Endothelial cell of umbilical vein (primary cell): ENCODE results near the gene GNB1L. TPM values are rescaled to one million over a fixed set of nuclear protein-coding genes. Genes with fewer than 3 reads are reported as not detected.

Experiments
- BruUV-seq: library from RNA; stranded (reverse); fragments of 400-500 nt; replicated peaks from 2 replicates; lab custom pipeline; 2021; lab: Mats Ljungman, UMichigan
- CTCF ChIA-PET: fragments of 300-600, 350-600 bp; sonication (Branson Sonifier 250); formaldehyde crosslinking; loops from one replicate; lab custom pipeline; 2021; ENCODE audit warnings: antibody characterized with exemption, inconsistent platforms; lab: Charles Lee
- POLR2A ChIA-PET: fragments of 300-600, 350-600 bp; sonication (Branson Sonifier 250); formaldehyde crosslinking; loops from one replicate; lab custom pipeline; 2021; ENCODE audit warnings: antibody characterized with exemption, inconsistent platforms; lab: Charles Lee
- DNase-seq: peaks from one replicate; pipeline ENCODE4 v3.0.0-alpha.2; 2011; ENCODE audit warnings: low read depth, low spot score
- FAIRE-seq: peaks from 2 replicates; lab custom pipeline; 2011; peaks lifted over from hg19 to GRCh38; lab: Jason Lieb, UNC
- H2AFZ ChIP-seq: 2 replicates; pipeline ENCODE4 v1.6.0; 2012; ENCODE audit warnings: low read depth, low read length, control low read depth, inconsistent platforms
- H3K27ac ChIP-seq: 2 replicates; pipeline ENCODE4 v1.5.1; 2011; ENCODE audit warnings: low read depth, mild to moderate bottlenecking, control low read depth, low read length, moderate library complexity; ENCODE audit not compliant: insufficient read depth
- H3K27me3 ChIP-seq, 2 experiments: 2 replicates each; pipeline versions ENCODE4 v1.6.0 to v1.6.1; 2011; ENCODE audit warnings: low read length in 2 of 2, mixed read lengths in 1 of 2; ENCODE audit not compliant: control insufficient read depth in 2 of 2, insufficient read depth in 2 of 2
- H3K36me3 ChIP-seq, 2 experiments: 2 replicates in 1 of 2; 3 replicates in 1 of 2; pipeline ENCODE4 v1.5.1; 2011; ENCODE audit warnings: low read length in 2 of 2, mild to moderate bottlenecking in 1 of 2, moderate library complexity in 1 of 2; ENCODE audit not compliant: control insufficient read depth in 2 of 2, insufficient read depth in 2 of 2; ENCODE audit errors: extremely low read depth in 1 of 2
- H3K4me1 ChIP-seq: 3 replicates; pipeline ENCODE4 v1.5.1; 2011; ENCODE audit warnings: mild to moderate bottlenecking, low read length; ENCODE audit not compliant: control insufficient read depth, insufficient read depth; ENCODE audit errors: extremely low read depth
- H3K4me2 ChIP-seq: 2 replicates; pipeline ENCODE4 v1.6.1; 2011; ENCODE audit warnings: low read length, control low read depth, mixed read lengths; ENCODE audit not compliant: insufficient read depth
- H3K4me3 ChIP-seq, 3 experiments: fragments of 200-600 bp in 1 of 3; sonication (generic), shearing (Covaris generic) in 1 of 3; replicated peaks in 1 of 3; 2 replicates each; pipeline ENCODE4 v1.5.1; 2011 to 2016; ENCODE audit warnings: control low read depth in 3 of 3, low read length in 3 of 3, mild to moderate bottlenecking in 2 of 3, inconsistent platforms in 1 of 3, low read depth in 1 of 3, moderate library complexity in 1 of 3; ENCODE audit not compliant: insufficient read depth in 1 of 3
- H3K79me2 ChIP-seq: 2 replicates; pipeline ENCODE4 v1.6.0; 2012; ENCODE audit warnings: low read length, inconsistent platforms; ENCODE audit not compliant: control insufficient read depth, insufficient read depth
- H3K9ac ChIP-seq: replicated peaks from 2 replicates; pipeline ENCODE3; 2011; ENCODE audit warnings: low read length, control low read depth; ENCODE audit not compliant: insufficient read depth; ENCODE audit errors: extremely low read depth
- H3K9me1 ChIP-seq: replicated peaks from 3 replicates; pipeline ENCODE4 v1.6.0; 2011; ENCODE audit warnings: mild to moderate bottlenecking, low read length; ENCODE audit not compliant: control insufficient read depth, insufficient read depth; ENCODE audit errors: extremely low read depth
- H3K9me3 ChIP-seq: replicated peaks from 2 replicates; pipeline ENCODE4 v1.5.1; 2012; ENCODE audit warnings: low read length, inconsistent platforms; ENCODE audit not compliant: control insufficient read depth, insufficient read depth
- H4K20me1 ChIP-seq: replicated peaks from 2 replicates; pipeline ENCODE3; 2011; ENCODE audit warnings: mild to moderate bottlenecking, low read length; ENCODE audit not compliant: control insufficient read depth, insufficient read depth; ENCODE audit errors: extremely low read depth
- CTCF ChIP-seq, 2 donors: IDR thresholded peaks; 1 replicate in 1 of 2; 2 replicates in 1 of 2; pipeline ENCODE4 v1.5.1; 2011; ENCODE audit warnings: low read length in 2 of 2, mild to moderate bottlenecking in 2 of 2, moderate library complexity in 2 of 2, control low read depth in 1 of 2, inconsistent platforms in 1 of 2, low read depth in 1 of 2; ENCODE audit not compliant: insufficient read depth in 1 of 2; ENCODE audit errors: extremely low read depth in 1 of 2
- EZH2 ChIP-seq: IDR thresholded peaks from 2 replicates; pipeline ENCODE4 v1.6.1; 2012; ENCODE audit warnings: borderline replicate concordance, low read depth, mild to moderate bottlenecking, moderate library complexity, low read length, inconsistent platforms; ENCODE audit not compliant: severe bottlenecking
- FOS ChIP-seq: IDR thresholded peaks from 2 replicates; pipeline ENCODE4 v1.6.1; 2011; ENCODE audit warnings: mild to moderate bottlenecking, low read length, moderate library complexity, borderline replicate concordance; ENCODE audit not compliant: insufficient read depth
- GATA2 ChIP-seq: IDR thresholded peaks from 2 replicates; pipeline ENCODE4 v1.7.0; 2011; ENCODE audit warnings: low read depth, mild to moderate bottlenecking, moderate library complexity, mixed read lengths, low read length; ENCODE audit not compliant: insufficient read length, insufficient read depth
- JUN ChIP-seq: IDR thresholded peaks from 2 replicates; pipeline ENCODE4 v1.6.1; 2011; ENCODE audit warnings: borderline replicate concordance, low read depth; ENCODE audit not compliant: insufficient read length, insufficient read depth
- MAX ChIP-seq: IDR thresholded peaks from 2 replicates; pipeline ENCODE4 v1.6.1; 2011; ENCODE audit not compliant: insufficient read depth, insufficient read length
- MYC ChIP-seq: IDR thresholded peaks from one replicate; pipeline ENCODE4 v1.6.1; 2011; ENCODE audit warnings: mild to moderate bottlenecking, low read depth, low read length
- POLR2A ChIP-seq: IDR thresholded peaks from 2 replicates; pipeline ENCODE4 v1.6.1; 2012; ENCODE audit warnings: low read depth, mild to moderate bottlenecking, control low read depth, low read length
- POLR2AphosphoS5 ChIP-seq: IDR thresholded peaks from 2 replicates; pipeline ENCODE4 v1.6.1; 2012; ENCODE audit warnings: low read depth, mild to moderate bottlenecking, control low read depth, low read length, moderate library complexity; ENCODE audit not compliant: insufficient read depth
- dilution Hi-C: fragments of 300-500 bp; cut with MboI; formaldehyde crosslinking; loops from one replicate; pipeline ENCODE4 v1.15.0; 2019; ENCODE audit warnings: low sequenced_read_pairs; ENCODE audit not compliant: extremely low pct_ligation_motif_present
- intact Hi-C: fragments of 100-400 bp; cut with micrococcal nuclease; formaldehyde crosslinking; loops from one replicate; pipeline ENCODE4 v1.10.0; 2022
- polyA plus RNA-seq, 4 experiments: library from polyadenylated mRNA; depleted of rRNA in 3 of 4; stranded (reverse) in 3 of 4; unstranded in 1 of 4; fragments of >200 nt; gene quantifications; 2 replicates each; pipeline versions ENCODE4 v1.2.1 to v1.2.3, GENCODE V29; 2011 to 2012; ENCODE audit warnings: missing spikeins in 1 of 4
- total RNA-seq: library from RNA; stranded (reverse); gene quantifications from 2 replicates; pipeline ENCODE4 v1.2.3, GENCODE V29; 2021

GNB1L gene
- total and polyA plus RNA-seq, 2 donors (not counting 3 experiments of a cell fraction or from before 2014, with no cell fraction given), result 5.4 to 5.9 TPM

GRCh38 chr22:19846620-19847344 lies 7.9 kb downstream of the GNB1L start:
- DNase-seq (no peak), FAIRE-seq (no peak)
- H2AFZ ChIP-seq, result no peak overlapping the region
- peaks cover 8 to 18% of the 10 kb centered on the region in 2 experiments for H3K36me3 ChIP-seq
- H3K9me1 ChIP-seq, result no peaks in the 10 kb centered on the region
- no TSS peak for BruUV-seq
- TF ChIP-seq POLR2A, result no peak
- no peak for TF ChIP-seq EZH2
- no peak for TF ChIP-seq POLR2AphosphoS5
- no peak for TF ChIP-seq FOS
- TF ChIP-seq GATA2, result no peak
- TF ChIP-seq JUN, result no peak
- TF ChIP-seq CTCF (IDR thresholded peaks at IDR 0.05; ENCODE audit: extremely low read depth in 1 of 2, insufficient read depth in 1 of 2, low read depth in 1 of 2, low read length in 2 of 2), result no peak
- no peak for TF ChIP-seq MAX
- no peak for TF ChIP-seq MYC
- no peak overlapping the region for H3K27ac ChIP-seq
- no peak overlapping the region for H3K9ac ChIP-seq
- H3K9me3 ChIP-seq, result no peaks in the 10 kb centered on the region
- H3K4me3 ChIP-seq, result no peak overlapping the region
- H3K4me2 ChIP-seq, result no peak overlapping the region
- ChIA-PET CTCF (interaction anchor here (2.7 kb wide), 1 partner anchor 63 kb away, joined by 10 read pairs; no protein-coding TSS in a partner anchor), POLR2A (no interaction called here)
- H4K20me1 ChIP-seq, result no peaks in the 10 kb centered on the region
- H3K4me1 ChIP-seq, result peaks cover 34% of the 10 kb centered on the region
- H3K27me3 ChIP-seq, result no peaks in the 10 kb centered on the region
- H3K79me2 ChIP-seq, result peaks cover 21% of the 10 kb centered on the region
- intact Hi-C loops (no loop called here), dilution Hi-C loops (no loop called here)
